GM12878 (cell line): ENCODE results near the gene ABCG1. TPM values are rescaled to one million over a fixed set of nuclear protein-coding genes. Genes with fewer than 3 reads are reported as not detected.

Source experiments
- ATAC-seq: fragments of 200-7000 bp; cut with Tn5 transposase; 3 replicates; pipeline ENCODE4 v1.9.1; 2020; ENCODE audit warnings: mild to moderate bottlenecking, moderate library complexity
- BruUV-seq: library from RNA; stranded (reverse); fragments of 400-500 nt; replicated peaks from 2 replicates; lab custom pipeline; 2021; lab: Mats Ljungman, UMichigan
- CTCF ChIA-PET: fragments of 300-600 bp; sonication (Branson Sonifier 250); formaldehyde crosslinking; extraction: SDS; loops from one replicate; lab custom pipeline; 2021; ENCODE audit warnings: inconsistent platforms; lab: Yijun Ruan, JAX
- POLR2A ChIA-PET: fragments of 350-600 bp; formaldehyde crosslinking; extraction: SDS; loops from one replicate; lab custom pipeline; 2021; ENCODE audit warnings: inconsistent platforms; lab: Charles Lee
- RAD21 ChIA-PET: fragments of 300-600 bp; sonication (Branson Sonifier 250); formaldehyde crosslinking; loops from one replicate; lab custom pipeline; 2023; ENCODE audit warnings: antibody characterized with exemption; ENCODE audit not compliant: unreplicated experiment; lab: Charles Lee
- SMC1A ChIA-PET: fragments of 300-600 bp; sonication (Branson Sonifier 250); formaldehyde crosslinking; loops from one replicate; lab custom pipeline; 2023; ENCODE audit not compliant: unreplicated experiment, uncharacterized antibody; lab: Charles Lee
- DNase-seq: peaks from one replicate; pipeline ENCODE4 v3.0.0-alpha.2; 2011; ENCODE audit warnings: low read depth, low spot score
- FAIRE-seq: peaks from 3 replicates; lab custom pipeline; 2011; peaks lifted over from hg19 to GRCh38; lab: Jason Lieb, UNC
- H2AFZ ChIP-seq: 2 replicates; pipeline ENCODE4 v1.6.0; 2011; ENCODE audit warnings: low read depth, low read length, control low read depth; ENCODE audit not compliant: control insufficient read depth
- H3K27ac ChIP-seq: 2 replicates; pipeline ENCODE4 v1.5.1; 2011; ENCODE audit warnings: control low read depth; ENCODE audit not compliant: control insufficient read depth, insufficient read depth
- H3K27me3 ChIP-seq, 2 experiments: replicated peaks in 1 of 2; 2 replicates each; pipeline versions ENCODE4 v1.6.0 to v1.6.1; 2011; ENCODE audit warnings: low read length in 1 of 2; ENCODE audit not compliant: control insufficient read depth in 2 of 2, insufficient read depth in 2 of 2
- H3K36me3 ChIP-seq, 2 experiments: 2 replicates each; pipeline ENCODE4 v1.5.1; 2011; ENCODE audit warnings: low read length in 1 of 2; ENCODE audit not compliant: control insufficient read depth in 2 of 2, insufficient read depth in 2 of 2
- H3K4me1 ChIP-seq: 2 replicates; pipeline ENCODE4 v1.6.1; 2011; ENCODE audit warnings: mild to moderate bottlenecking, low read length, moderate library complexity, mixed read lengths; ENCODE audit not compliant: control insufficient read depth, insufficient read depth
- H3K4me2 ChIP-seq: 2 replicates; pipeline ENCODE4 v1.6.0; 2011; ENCODE audit warnings: control low read depth; ENCODE audit not compliant: control insufficient read depth, insufficient read depth
- H3K4me3 ChIP-seq: fragments of 200-600 bp; sonication (generic); 2 replicates; pipeline ENCODE4 v1.5.1; 2016
- H3K79me2 ChIP-seq: 2 replicates; pipeline ENCODE4 v1.6.0; 2011; ENCODE audit warnings: low read length; ENCODE audit not compliant: control insufficient read depth, insufficient read depth
- H3K9ac ChIP-seq: 2 replicates; pipeline ENCODE4 v1.8.0; 2011; ENCODE audit warnings: low read length, control low read depth, mixed read lengths; ENCODE audit not compliant: control insufficient read depth, insufficient read depth
- H3K9me3 ChIP-seq: replicated peaks from 3 replicates; pipeline ENCODE4 v1.5.1; 2011; ENCODE audit warnings: mild to moderate bottlenecking, low read length; ENCODE audit not compliant: control insufficient read depth, insufficient read depth
- H4K20me1 ChIP-seq: 2 replicates; pipeline ENCODE4 v1.6.0; 2011; ENCODE audit not compliant: control insufficient read depth, insufficient read depth
- BHLHE40 ChIP-seq, 2 experiments: fragments of 450-650 bp in 1 of 2; IDR thresholded peaks; 2 replicates each; pipeline ENCODE4 v1.6.1; 2011 to 2017; ENCODE audit warnings: low read depth in 2 of 2, borderline replicate concordance in 1 of 2, improper control_type of control experiment in 1 of 2, low read length in 1 of 2, mild to moderate bottlenecking in 1 of 2
- CBX5 ChIP-seq: sonication (generic); IDR thresholded peaks from 2 replicates; pipeline ENCODE4 v1.6.1; 2016; ENCODE audit warnings: low read depth, moderate library complexity, mild to moderate bottlenecking, inconsistent platforms
- CHD2 ChIP-seq: IDR thresholded peaks from 2 replicates; pipeline ENCODE4 v1.6.1; 2011; ENCODE audit warnings: low read depth, low read length, improper control_type of control experiment, borderline replicate concordance
- E4F1 ChIP-seq: fragments of 450-650 bp; IDR thresholded peaks from 2 replicates; pipeline ENCODE4 v1.6.1; 2018; ENCODE audit warnings: borderline replicate concordance, mild to moderate bottlenecking; ENCODE audit not compliant: partially characterized antibody
- NR2C2 ChIP-seq: IDR thresholded peaks from 2 replicates; pipeline ENCODE4 v1.6.1; 2011; ENCODE audit warnings: borderline replicate concordance, low read depth; ENCODE audit not compliant: control insufficient read depth, insufficient read length
- PKNOX1 ChIP-seq: fragments of 450-650 bp; IDR thresholded peaks from 2 replicates; pipeline ENCODE4 v1.6.1; 2016; ENCODE audit warnings: mild to moderate bottlenecking
- SMAD1 ChIP-seq: fragments of 450-650 bp; IDR thresholded peaks from 2 replicates; pipeline ENCODE4 v1.6.1; 2018; ENCODE audit warnings: mild to moderate bottlenecking, low read depth; ENCODE audit not compliant: partially characterized antibody
- SUPT20H ChIP-seq: IDR thresholded peaks from 2 replicates; pipeline ENCODE4 v1.6.1; 2011; ENCODE audit warnings: low read depth, mild to moderate bottlenecking, low read length, moderate library complexity, borderline replicate concordance; ENCODE audit not compliant: control insufficient read depth
- SUZ12 ChIP-seq: fragments of 200-600 bp; sonication (generic); IDR thresholded peaks from one replicate; pipeline ENCODE4 v1.6.1; 2018; ENCODE audit warnings: antibody characterized with exemption, mild to moderate bottlenecking; ENCODE audit not compliant: unreplicated experiment
- WGBS: methylation state at CpG from one replicate; pipeline ENCODE4 v1.1.6; 2016; ENCODE audit warnings: low lambda C conversion rate; ENCODE audit not compliant: insufficient replicate concordance, insufficient coverage; ENCODE audit errors: missing lambda C conversion rate; 5-methylcytosine and 5-hydroxymethylcytosine counted together
- in situ Hi-C: fragments of 300-500 bp; cut with MboI; formaldehyde crosslinking; loops from 9 replicates; pipeline ENCODE4 v1.14.3; 2018; ENCODE audit warnings: mixed read lengths
- intact Hi-C: fragments of 100-400 bp; cut with micrococcal nuclease; formaldehyde crosslinking; loops from one replicate; pipeline ENCODE4 v1.14.2; 2022; ENCODE audit not compliant: unreplicated experiment
- polyA plus RNA-seq, 11 experiments: library from polyadenylated mRNA; depleted of rRNA in 4 of 11; unstranded in 6 of 11; stranded (reverse) in 5 of 11; fragments of >200 nt; fragmentation: Nextera tagmentation in 4 of 11; fragmentation: Illumina TruSeq in 1 of 11; extraction: Ambion mirVana in 4 of 11; extraction: Trizol in 1 of 11; gene quantifications; 1 replicate in 1 of 11; 2 replicates in 10 of 11; pipeline versions ENCODE4 v1.2.1 to v1.2.3, GENCODE V29; 2011 to 2016; ENCODE audit warnings: inconsistent platforms in 2 of 11, missing spikeins in 2 of 11, low read depth in 1 of 11
- total RNA-seq, 4 experiments: library from RNA; depleted of rRNA in 3 of 4; stranded (reverse); fragments of >200 nt in 3 of 4; fragmentation: Illumina TruSeq in 1 of 4; extraction: Trizol in 1 of 4; gene quantifications; 2 replicates each; pipeline versions ENCODE4 v1.2.1 to v1.2.3, GENCODE V29; 2013 to 2021
- TF ChIP-seq, protein P1 (sequence below): fragments of 450-650 bp; IDR thresholded peaks from 2 replicates; pipeline ENCODE4 v1.6.1; 2014; ENCODE audit warnings: mild to moderate bottlenecking
- TF ChIP-seq, protein P2 (sequence below): fragments of 450-650 bp; conservative IDR thresholded peaks from 2 replicates; pipeline ENCODE4 v1.6.1; 2017; ENCODE audit warnings: mild to moderate bottlenecking, moderate library complexity

ABCG1 gene
- total and polyA plus RNA-seq, 10 of the 15 experiments (the other 5 are each of a cell fraction or from before 2014, with no cell fraction given): 0.59 to 19.3 (median 5.7) TPM

GRCh38 chr21:42208801-42209490 lies 10.0 kb upstream of the ABCG1 start:
- RAD21 ChIA-PET: no interaction called here
- H3K27me3 ChIP-seq: no peaks in the 10 kb centered on the region; a peak in 1 of 4 replicates
- intact Hi-C loops: no loop called here
- H3K4me3 ChIP-seq: no peak overlapping the region
- no peaks in the 10 kb centered on the region; the same call in 2 of the 3 replicates for H3K9me3 ChIP-seq
- no peaks in the 10 kb centered on the region for H3K4me1 ChIP-seq
- SMC1A ChIA-PET: interaction anchor here (1.0 to 1.6 kb wide), 5 partner anchors 12 to 51 kb away, joined by 3 to 6 read pairs (median 5); no protein-coding TSS in a partner anchor
- CTCF ChIA-PET: interaction anchor here (1.5 kb wide), 2 partner anchors 50 to 64 kb away, joined by 3 to 6 read pairs; no protein-coding TSS in a partner anchor
- no peak for FAIRE-seq
- 27% methylated on average over 5 of the region's 5 CpGs for WGBS
- no peaks in the 10 kb centered on the region for H3K36me3 ChIP-seq
- no peaks in the 10 kb centered on the region for H3K79me2 ChIP-seq
- no TSS peak for BruUV-seq
- H3K27ac ChIP-seq: no peak overlapping the region
- H2AFZ ChIP-seq: no peak overlapping the region
- no peak for TF ChIP-seq SUPT20H
- no peak for TF ChIP-seq SUZ12
- TF ChIP-seq CBX5: no peak
- no peak for TF ChIP-seq PKNOX1
- TF ChIP-seq, protein P1, sequence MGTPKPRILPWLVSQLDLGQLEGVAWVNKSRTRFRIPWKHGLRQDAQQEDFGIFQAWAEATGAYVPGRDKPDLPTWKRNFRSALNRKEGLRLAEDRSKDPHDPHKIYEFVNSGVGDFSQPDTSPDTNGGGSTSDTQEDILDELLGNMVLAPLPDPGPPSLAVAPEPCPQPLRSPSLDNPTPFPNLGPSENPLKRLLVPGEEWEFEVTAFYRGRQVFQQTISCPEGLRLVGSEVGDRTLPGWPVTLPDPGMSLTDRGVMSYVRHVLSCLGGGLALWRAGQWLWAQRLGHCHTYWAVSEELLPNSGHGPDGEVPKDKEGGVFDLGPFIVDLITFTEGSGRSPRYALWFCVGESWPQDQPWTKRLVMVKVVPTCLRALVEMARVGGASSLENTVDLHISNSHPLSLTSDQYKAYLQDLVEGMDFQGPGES: no peak
- no peak for TF ChIP-seq E4F1
- TF ChIP-seq, protein P2, sequence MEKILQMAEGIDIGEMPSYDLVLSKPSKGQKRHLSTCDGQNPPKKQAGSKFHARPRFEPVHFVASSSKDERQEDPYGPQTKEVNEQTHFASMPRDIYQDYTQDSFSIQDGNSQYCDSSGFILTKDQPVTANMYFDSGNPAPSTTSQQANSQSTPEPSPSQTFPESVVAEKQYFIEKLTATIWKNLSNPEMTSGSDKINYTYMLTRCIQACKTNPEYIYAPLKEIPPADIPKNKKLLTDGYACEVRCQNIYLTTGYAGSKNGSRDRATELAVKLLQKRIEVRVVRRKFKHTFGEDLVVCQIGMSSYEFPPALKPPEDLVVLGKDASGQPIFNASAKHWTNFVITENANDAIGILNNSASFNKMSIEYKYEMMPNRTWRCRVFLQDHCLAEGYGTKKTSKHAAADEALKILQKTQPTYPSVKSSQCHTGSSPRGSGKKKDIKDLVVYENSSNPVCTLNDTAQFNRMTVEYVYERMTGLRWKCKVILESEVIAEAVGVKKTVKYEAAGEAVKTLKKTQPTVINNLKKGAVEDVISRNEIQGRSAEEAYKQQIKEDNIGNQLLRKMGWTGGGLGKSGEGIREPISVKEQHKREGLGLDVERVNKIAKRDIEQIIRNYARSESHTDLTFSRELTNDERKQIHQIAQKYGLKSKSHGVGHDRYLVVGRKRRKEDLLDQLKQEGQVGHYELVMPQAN: no peak
- no peak for TF ChIP-seq NR2C2
- no peak for TF ChIP-seq CHD2
- no peak for TF ChIP-seq SMAD1
- no peak for TF ChIP-seq BHLHE40 (IDR thresholded peaks at IDR 0.05; ENCODE audit: borderline replicate concordance in 1 of 2, low read depth in 2 of 2, low read length in 1 of 2)
- TF ChIP-seq, all 136 proteins: peak for 0
- in situ Hi-C loops: loop anchor here (25.0 kb wide), 1 partner anchor 1478 kb away; no protein-coding TSS in a partner anchor
- Histone ChIP-seq H3K9ac (no peak overlapping the region), H4K20me1 (no peaks in the 10 kb centered on the region), H3K4me2 (no peak overlapping the region)
- DNase-seq (no peak), ATAC-seq (no peak)
- POLR2A ChIA-PET: interaction anchor here (1.3 kb wide), 1 partner anchor 17 kb away, joined by 4 read pairs; no protein-coding TSS in a partner anchor
